Left colon (tissue), 2 donors: ENCODE measurements around the gene SERPINA6. TPM values are rescaled to one million over a fixed set of nuclear protein-coding genes. Genes with fewer than 3 reads are reported as not detected.

Experiments
- ATAC-seq: fragments of 200-7000 bp; cut with Tn5 transposase; one replicate; pipeline ENCODE4 v1.9.1; 2020; ENCODE audit warnings: mild to moderate bottlenecking, moderate library complexity
- DNase-seq, 2 donors: peaks; one replicate each; pipeline ENCODE4 v3.0.0-alpha.2; 2020
- intact Hi-C, 2 donors: fragments of 100-400 bp; cut with DNase I in 1 of 2; cut with micrococcal nuclease in 1 of 2; formaldehyde crosslinking; loops; one replicate each; pipeline versions ENCODE4 v1.11.2 to v1.14.0; 2022; cut with DNase I, micrococcal nuclease
- total RNA-seq, 2 donors: library from RNA; stranded (reverse); fragmentation: NEBNext Ultra II Directional; extraction: Animal tissue kit (Norgen Biotek cat#: 25700); gene quantifications; one replicate each; pipeline ENCODE4 v1.2.1, GENCODE V29; 2021
- donor health status: DM: no; HTN: no; CAD: no.
- donor health status: DM: yes; HTN: yes; CAD: no.

The SERPINA6 gene
- total RNA-seq, 2 donors from 2014 or later = 1.6 to 1.7 TPM

DNA sequence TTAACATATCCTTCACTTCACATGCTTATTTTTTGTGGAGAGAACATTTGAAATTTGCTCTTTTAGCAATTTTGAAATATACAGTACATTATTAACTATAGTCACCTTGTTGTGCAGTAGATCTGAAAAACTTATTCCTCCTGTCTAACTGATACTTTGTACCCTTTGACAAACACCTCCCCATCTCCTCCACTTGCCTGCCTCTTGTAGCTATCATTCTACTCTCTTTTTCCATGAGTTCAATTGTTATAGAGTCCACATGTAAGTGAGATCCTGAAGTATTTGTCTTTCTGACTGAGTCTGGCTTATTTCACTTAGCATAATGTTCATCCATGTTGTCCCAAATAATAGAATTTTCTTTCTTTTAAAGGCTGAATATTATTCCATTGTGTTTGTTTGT is 9.5 kb upstream of the SERPINA6 start:
- DNase-seq = no peak

GRCh38 chr14:94332063-94332583 is 9.0 kb upstream of the SERPINA6 start:
- DNase-seq (no peak), ATAC-seq (no peak)
- intact Hi-C loops = no loop called here

More for the DNA sequence above, 9.5 kb upstream of the SERPINA6 start:
- no peak for ATAC-seq
- intact Hi-C loops = no loop called here

DNA sequence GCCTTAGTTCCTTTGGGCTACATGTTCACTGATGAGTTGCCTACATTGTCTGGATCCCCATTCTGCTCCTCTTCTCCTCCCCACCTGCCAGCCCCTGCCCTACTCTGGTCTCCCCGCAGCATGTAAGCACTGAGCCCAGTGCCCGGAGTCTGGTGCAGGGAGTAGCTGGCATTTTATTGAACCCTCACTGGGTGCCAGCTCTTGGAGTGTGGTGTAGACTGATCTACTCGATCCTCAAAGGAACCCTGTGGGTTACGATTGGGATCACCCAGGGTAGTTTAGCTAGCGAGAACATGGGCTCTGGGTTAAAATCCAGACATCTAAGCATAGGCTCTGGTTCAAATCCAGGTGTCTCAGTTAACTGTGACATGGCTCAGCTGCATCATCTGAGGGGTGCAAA is 8.3 kb upstream of the SERPINA6 start:
- no peak for ATAC-seq
- intact Hi-C loops = no loop called here
- DNase-seq = no peak

- intact Hi-C loops = no loop called here
- no peak for DNase-seq
- no peak for ATAC-seq
Observed at GRCh38 chr14:94330857-94331256, 7.7 kb upstream of the SERPINA6 start.

- DNase-seq (no peak), ATAC-seq (no peak)
- intact Hi-C loops = no loop called here
Observed at GRCh38 chr14:94330432-94330831, 7.3 kb upstream of the SERPINA6 start.

- ATAC-seq = no peak
- intact Hi-C loops = no loop called here
- no peak for DNase-seq
Observed at GRCh38 chr14:94329857-94330256, 6.7 kb upstream of the SERPINA6 start.

DNA sequence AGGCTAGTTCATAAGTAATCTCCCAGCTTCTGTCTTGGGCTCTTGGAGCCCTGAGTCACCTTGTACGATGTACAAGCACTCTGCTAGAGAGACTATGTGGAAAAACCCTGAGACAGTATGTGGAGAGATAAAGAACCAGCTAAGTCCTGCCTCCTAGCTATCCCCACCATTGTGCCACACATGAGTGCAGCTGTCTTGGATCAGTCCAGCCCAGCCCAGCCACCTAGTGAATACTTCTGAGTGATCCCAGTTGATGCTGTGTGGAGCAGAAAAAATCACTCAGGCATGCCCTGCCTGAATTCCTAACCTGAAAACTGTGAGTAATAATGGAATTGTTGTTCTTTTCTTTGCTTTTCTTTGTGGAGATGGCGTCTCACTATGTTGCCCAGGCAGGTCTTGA is 5.1 kb upstream of the SERPINA6 start:
- no peak for ATAC-seq
- intact Hi-C loops = no loop called here

DNA sequence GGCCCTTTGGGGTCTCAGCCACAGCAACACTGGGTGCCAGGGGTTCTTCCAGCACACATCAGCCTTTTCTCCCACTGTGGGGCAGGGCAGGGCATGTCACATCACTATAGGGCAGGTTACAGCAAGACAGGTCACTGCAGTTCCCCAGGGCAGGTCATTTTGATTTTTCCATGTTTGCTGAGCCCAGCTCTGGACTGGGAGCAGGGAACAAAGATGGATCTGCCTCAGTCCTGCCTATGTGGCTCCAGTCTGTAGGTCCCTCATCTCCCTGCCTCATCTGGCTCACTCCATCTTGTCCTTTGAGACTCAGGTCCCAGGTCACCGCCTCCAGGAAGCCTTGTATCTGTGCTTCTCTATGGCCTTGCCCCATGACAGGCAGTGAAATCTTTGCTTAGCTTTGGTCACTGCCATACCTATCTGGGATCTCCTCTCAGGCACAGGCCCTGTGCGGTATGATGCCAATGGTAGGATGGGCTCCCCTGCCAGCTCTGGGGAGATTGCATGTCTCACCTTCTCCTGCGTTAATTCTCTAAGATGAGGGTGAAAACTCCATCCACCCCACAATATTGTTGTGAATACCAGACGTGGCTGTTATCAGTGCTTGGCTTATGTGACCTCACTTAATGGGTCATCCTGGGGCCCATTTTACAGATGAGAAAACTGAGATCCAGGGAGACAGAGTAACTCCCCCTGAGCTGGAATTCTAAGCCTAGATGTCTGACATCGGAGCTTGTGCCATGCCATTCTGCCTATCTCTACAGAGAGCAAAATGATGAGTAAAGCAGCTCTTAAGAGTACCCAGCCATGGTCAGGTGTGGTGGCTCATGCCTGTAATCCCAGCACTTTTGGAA is 1.5 kb downstream of the SERPINA6 start:
- ATAC-seq (no peak), DNase-seq (no peak)
- intact Hi-C loops = no loop called here

More for the DNA sequence above, 5.1 kb upstream of the SERPINA6 start:
- no peak for DNase-seq

GRCh38 chr14:94320243-94320642 is 2.9 kb downstream of the SERPINA6 start:
- intact Hi-C loops = no loop called here
- ATAC-seq = peak; percentile 92
- DNase-seq = peak; percentile 45 to 80

DNA sequence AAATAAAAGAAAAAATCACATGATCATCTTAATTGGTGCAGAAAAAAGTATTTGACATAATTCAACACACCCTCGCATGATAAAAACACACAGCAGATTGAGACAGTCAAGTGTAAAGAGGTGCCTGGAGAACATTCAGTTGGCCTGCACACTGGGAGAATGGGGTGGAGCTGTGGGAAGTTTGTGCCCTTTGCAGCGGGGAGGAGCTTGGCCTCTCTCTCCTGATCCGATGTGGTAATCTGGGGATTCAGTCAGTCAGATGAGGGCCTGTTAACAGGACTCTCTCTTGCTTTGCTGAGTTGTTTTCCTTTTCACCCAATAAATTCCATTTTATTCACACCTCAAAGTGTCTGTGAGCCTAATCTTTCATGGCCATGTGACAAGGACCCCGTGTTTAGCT is 5.9 kb downstream of the SERPINA6 start:
- intact Hi-C loops = no loop called here
- peak; percentile 80 for ATAC-seq
- peak; percentile 71 to 87 for DNase-seq

GRCh38 chr14:94316692-94317091 is 6.4 kb downstream of the SERPINA6 start:
- no peak for DNase-seq
- ATAC-seq = no peak

DNA sequence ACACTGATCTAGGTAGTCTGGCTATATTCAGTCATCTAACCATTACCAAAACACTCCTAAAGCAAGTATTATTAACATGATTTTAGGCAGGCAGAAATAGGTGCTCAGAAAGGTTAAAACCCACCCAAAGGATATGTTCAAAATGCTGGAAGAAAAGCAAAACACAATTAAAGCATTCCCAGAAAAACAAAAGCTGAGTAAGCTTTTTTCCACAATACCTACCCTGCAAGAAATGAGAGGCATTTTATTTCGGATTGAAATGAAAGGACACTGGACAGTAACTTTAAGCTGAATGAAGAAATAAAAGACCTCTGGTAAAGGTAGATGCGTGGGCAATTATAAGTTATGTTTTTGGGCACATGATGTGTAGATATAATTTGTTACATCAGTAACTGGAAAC is 8.2 kb downstream of the SERPINA6 start:
- no peak for DNase-seq
- ATAC-seq = no peak
- intact Hi-C loops = no loop called here

More at GRCh38 chr14:94316692-94317091, 6.4 kb downstream of the SERPINA6 start:
- intact Hi-C loops = no loop called here

GRCh38 chr14:94313991-94314655 is 9.0 kb downstream of the SERPINA6 start:
- intact Hi-C loops = no loop called here
- ATAC-seq (no peak), DNase-seq (no peak)

DNA sequence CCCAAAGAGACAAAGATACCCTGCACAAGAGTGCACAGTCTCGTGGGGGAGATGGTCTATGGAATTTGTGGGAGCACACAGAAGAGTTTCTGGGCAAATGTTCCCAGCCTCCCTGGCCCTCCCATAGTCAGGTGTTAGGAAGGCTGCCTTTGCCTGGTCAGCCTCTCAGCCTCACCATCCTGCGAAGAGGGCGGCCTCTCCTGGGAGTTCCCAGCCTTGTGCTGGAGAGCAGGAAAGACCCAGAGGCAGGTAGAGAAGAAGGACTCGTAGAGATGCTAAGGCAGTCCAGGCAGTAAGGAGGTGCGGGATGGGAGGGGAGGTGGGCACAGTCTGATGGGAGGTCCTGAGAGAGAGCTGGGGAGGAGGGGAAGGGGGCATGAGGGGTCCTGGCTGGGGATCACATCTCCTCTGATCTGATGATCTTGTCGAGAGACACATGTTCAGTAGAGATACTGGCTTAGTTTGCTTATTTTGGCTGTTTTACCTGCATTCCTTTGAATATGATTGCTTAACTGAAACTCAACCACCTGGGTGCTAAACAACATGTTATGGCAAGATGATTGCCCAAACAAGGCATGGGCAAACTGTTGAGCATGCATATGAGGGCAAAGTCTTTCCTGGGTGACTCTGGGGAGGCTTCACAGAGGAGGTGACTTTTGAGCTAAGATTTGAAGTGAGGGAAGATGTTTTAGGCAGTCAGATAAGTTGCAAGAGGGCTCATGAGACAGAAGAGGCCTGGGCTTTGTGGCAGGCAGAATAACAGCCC is 10.5 kb downstream of the SERPINA6 start:
- no peak for DNase-seq
- ATAC-seq = peak; percentile 47
- intact Hi-C loops = no loop called here

DNA sequence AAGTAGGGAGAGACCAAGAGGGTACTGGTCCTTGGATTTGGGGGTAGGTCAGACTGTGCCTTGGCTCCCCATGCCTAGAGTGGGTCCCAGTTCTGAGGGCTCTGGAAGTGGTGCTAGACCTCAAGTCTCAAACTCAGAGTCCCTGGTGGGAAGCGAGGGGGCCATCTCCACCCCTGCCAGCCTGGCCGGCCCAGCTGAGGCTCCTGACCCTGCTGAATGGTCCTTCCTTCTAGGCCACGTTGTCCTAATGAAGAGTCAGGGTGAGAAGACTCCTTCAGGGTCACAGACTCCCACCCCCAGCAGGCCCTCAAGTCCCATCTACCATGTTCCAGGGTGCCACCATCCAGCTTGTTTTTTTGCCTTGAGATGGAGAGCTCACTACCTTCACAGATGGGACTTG is 12.9 kb downstream of the SERPINA6 start:
- intact Hi-C loops = no loop called here
- DNase-seq = no peak
- ATAC-seq = no peak

DNA sequence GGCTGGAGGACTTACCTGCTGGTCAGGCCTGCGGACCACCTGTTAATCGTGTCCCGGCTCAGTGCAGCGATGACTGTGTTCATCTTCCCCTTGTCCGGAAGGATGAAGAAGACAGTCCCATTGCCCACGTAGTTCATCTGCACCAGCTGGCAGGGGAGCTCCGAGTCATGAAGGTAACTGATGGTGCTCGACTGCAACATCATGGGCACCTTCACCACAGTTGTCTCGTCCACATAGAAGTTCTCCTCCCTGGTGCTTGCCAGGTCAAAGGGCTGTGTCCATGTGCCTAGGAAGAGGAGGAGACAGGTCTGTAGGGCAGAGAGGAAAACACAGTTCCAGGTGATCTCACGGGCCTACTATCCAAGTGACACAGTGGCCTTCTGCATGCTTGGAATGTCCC is 13.4 kb downstream of the SERPINA6 start:
- no peak for ATAC-seq
- intact Hi-C loops = no loop called here
- no peak for DNase-seq

DNA sequence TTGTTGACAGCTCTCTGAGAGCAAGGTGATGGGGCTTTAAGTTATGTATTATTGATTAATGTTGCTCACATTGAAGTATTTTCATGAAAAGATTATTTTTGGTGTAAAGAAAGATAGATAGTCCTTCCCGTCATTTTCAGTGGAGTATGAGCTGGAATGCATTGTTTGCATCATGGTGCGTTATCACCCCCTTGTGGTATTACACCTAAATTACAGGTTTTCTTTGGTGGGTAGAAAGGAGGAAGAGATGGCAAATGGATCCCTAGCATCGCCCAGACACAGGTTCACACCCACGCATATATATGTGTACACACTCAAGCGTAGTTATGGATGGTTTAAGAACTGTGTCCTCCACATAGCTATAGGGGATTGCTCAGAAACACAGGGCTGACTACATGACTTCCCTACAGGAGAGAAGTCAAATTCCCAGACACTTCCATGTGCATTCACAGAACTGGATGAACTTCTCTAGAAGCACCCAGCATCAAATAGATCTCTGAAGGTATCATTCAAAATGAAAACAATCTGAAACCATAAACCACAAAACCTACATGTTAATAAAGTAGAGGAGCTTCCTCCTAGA is 15.6 kb downstream of the SERPINA6 start:
- intact Hi-C loops = no loop called here
- no peak for ATAC-seq
- DNase-seq = no peak

DNA sequence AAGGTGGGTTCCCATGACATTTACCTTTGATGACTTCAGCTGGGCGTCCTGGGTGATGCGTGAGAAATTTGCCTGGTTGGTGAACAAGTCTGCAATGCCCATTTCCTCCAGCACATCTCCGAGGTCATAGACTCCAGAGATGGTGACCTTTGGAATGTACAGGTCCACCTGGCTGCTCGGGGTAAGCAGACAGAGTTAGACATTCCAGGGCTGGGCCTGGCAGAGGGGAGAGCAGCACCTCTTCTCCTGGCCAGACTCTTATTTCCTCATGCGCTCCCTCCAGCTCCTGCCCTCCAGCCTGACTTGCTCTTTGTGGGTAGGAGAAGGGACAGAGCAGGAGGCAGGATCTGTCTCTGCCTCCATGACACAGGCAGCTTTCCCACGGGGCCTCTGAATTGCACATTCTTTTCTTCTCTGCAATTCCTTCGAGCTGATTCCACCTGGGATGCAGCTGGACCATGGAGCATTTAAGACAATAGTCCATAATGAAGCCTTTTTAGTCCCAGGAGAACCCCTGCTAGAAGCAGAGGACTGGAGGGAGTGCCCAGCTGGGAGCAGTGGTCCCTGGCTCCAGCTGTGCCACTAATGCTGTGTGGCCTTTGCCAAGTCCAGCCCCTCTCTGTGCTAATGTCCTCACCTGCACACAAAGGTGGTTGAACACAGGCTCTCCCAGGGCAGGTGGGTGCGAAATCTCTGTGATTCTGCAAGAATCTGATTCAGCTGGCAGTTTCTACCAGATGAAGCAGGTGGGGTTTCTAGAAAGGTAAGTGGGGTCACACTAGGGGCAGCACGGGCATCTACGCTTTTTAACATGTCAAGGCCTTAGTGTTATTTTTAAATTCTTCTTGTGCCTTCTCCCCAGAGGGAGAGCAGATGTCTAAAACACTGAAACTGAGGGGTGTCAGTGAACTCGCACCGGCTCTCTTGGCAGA is 16.8 kb downstream of the SERPINA6 start:
- intact Hi-C loops = no loop called here
- ATAC-seq (no peak), DNase-seq (no peak)
